ENCODE measurements around the gene IFI6.
"Not testable (repeated sequence)": the region's sequence is repeated elsewhere in the genome, so short reads cannot be mapped to it uniquely, and the experiment has no call there.

Gene IFI6

GRCh38 chr1:27619782-27620438 is 52.1 kb downstream of the IFI6 start:
- not testable (repeated sequence) for H2BK15ac ChIP-seq (ENCODE audit: low read length); H2BK120ac ChIP-seq (ENCODE audit: low read depth, low read length); H3K4me2 ChIP-seq (ENCODE audit: insufficient read depth, low read length, poor library complexity, severe bottlenecking); H3K4me1 ChIP-seq (ENCODE audit: control insufficient read depth in 2 of 2, insufficient read depth in 1 of 2, low read depth in 1 of 2, low read length in 2 of 2); H3K14ac ChIP-seq (ENCODE audit: low read length); H3K4me3 ChIP-seq (ENCODE audit: low read length in 2 of 2); H3K18ac ChIP-seq (ENCODE audit: low read length); H3K23ac ChIP-seq (ENCODE audit: low read depth, low read length, poor library complexity); H3K4ac ChIP-seq (ENCODE audit: low read length); DNase-seq (ENCODE audit: low spot score); H3K9me3 ChIP-seq (replicated peaks in 1 of 2; ENCODE audit: control insufficient read depth in 2 of 2, insufficient read depth in 1 of 2, low read depth in 1 of 2, low read length in 2 of 2); H2AFZ ChIP-seq (ENCODE audit: low read length); H4K8ac ChIP-seq (ENCODE audit: low read depth, low read length); H2BK5ac ChIP-seq (ENCODE audit: low read length); H3K27ac ChIP-seq (replicated peaks; ENCODE audit: low read length); H2AK5ac ChIP-seq (ENCODE audit: low read depth, low read length); H3K9ac ChIP-seq (ENCODE audit: low read depth, low read length, poor library complexity); H3K36me3 ChIP-seq (replicated peaks in 1 of 2; ENCODE audit: control insufficient read depth in 2 of 2, insufficient read depth in 2 of 2, low read length in 2 of 2); H2BK12ac ChIP-seq (ENCODE audit: low read length); H3K79me1 ChIP-seq (ENCODE audit: low read depth, low read length); H4K91ac ChIP-seq (ENCODE audit: low read depth, low read length, poor library complexity)
- H3K27me3 ChIP-seq (ENCODE audit: control insufficient read depth in 3 of 3, insufficient read depth in 3 of 3, low read depth in 1 of 3, low read length in 3 of 3) = peaks cover 0 to 11% (median 0%) of the 10 kb centered on the region in 3 experiments
- WGBS, 2 donors (ENCODE audit: extremely low coverage in 2 of 2, insufficient read length in 2 of 2, insufficient replicate concordance in 1 of 2) = no CpG with 5 or more reads among the region's 7 CpGs

- Histone ChIP-seq H2BK15ac (ENCODE audit: low read length) (no peak overlapping the region), H3K27me3 (ENCODE audit: control insufficient read depth in 3 of 3, insufficient read depth in 3 of 3, low read depth in 1 of 3, low read length in 3 of 3) (peaks cover 0 to 20% (median 0%) of the 10 kb centered on the region in 3 experiments), H3K4me2 (ENCODE audit: insufficient read depth, low read length, poor library complexity, severe bottlenecking) (no peak overlapping the region), H3K9me3 (replicated peaks in 1 of 2; ENCODE audit: control insufficient read depth in 2 of 2, insufficient read depth in 1 of 2, low read depth in 1 of 2, low read length in 2 of 2) (no peaks in the 10 kb centered on the region), H2BK5ac (ENCODE audit: low read length) (no peak overlapping the region), H3K23ac (ENCODE audit: low read depth, low read length, poor library complexity) (no peak overlapping the region), H4K8ac (ENCODE audit: low read depth, low read length) (no peak overlapping the region), H3K14ac (ENCODE audit: low read length) (no peak overlapping the region), H2AFZ (ENCODE audit: low read length) (peak overlapping the region; percentile 32), H2AK5ac (ENCODE audit: low read depth, low read length) (no peak overlapping the region), H3K4me1 (ENCODE audit: control insufficient read depth in 2 of 2, insufficient read depth in 1 of 2, low read depth in 1 of 2, low read length in 2 of 2) (peaks cover 2 to 8% of the 10 kb centered on the region in 2 donors), H3K9ac (ENCODE audit: low read depth, low read length, poor library complexity) (no peak overlapping the region), H3K27ac (replicated peaks; ENCODE audit: low read length) (no peak overlapping the region), H3K36me3 (replicated peaks in 1 of 2; ENCODE audit: control insufficient read depth in 2 of 2, insufficient read depth in 2 of 2, low read length in 2 of 2) (no peaks in the 10 kb centered on the region), H2BK120ac (ENCODE audit: low read depth, low read length) (no peak overlapping the region), H3K79me1 (ENCODE audit: low read depth, low read length) (no peaks in the 10 kb centered on the region), H3K18ac (ENCODE audit: low read length) (no peak overlapping the region), H3K4ac (ENCODE audit: low read length) (no peak overlapping the region), H4K91ac (ENCODE audit: low read depth, low read length, poor library complexity) (no peak overlapping the region), H3K4me3 (ENCODE audit: low read length in 2 of 2) (no peak overlapping the region), H2BK12ac (ENCODE audit: low read length) (no peak overlapping the region)
- WGBS, 2 donors (ENCODE audit: extremely low coverage in 2 of 2, insufficient read length in 2 of 2, insufficient replicate concordance in 1 of 2) = no CpG with 5 or more reads among the region's 14 CpGs
- DNase-seq (ENCODE audit: low spot score) = no peak
Measured at GRCh38 chr1:27618341-27619082, 53.5 kb downstream of the IFI6 start.

- Histone ChIP-seq H3K4ac (ENCODE audit: low read length) (no peak overlapping the region), H3K9ac (ENCODE audit: low read depth, low read length, poor library complexity) (no peak overlapping the region)
- WGBS, 2 donors (ENCODE audit: extremely low coverage in 2 of 2, insufficient read length in 2 of 2, insufficient replicate concordance in 1 of 2) = no CpG with 5 or more reads among the region's 2 CpGs
Measured at GRCh38 chr1:27617420-27617819, 54.6 kb downstream of the IFI6 start.

GRCh38 chr1:27616441-27616840 is 55.6 kb downstream of the IFI6 start:
- no CpG with 5 or more reads among the region's 2 CpGs for WGBS, 2 donors (ENCODE audit: extremely low coverage in 2 of 2, insufficient read length in 2 of 2, insufficient replicate concordance in 1 of 2)
- peak overlapping the region; percentile 74 for H3K23ac ChIP-seq (ENCODE audit: low read depth, low read length, poor library complexity)
- H2BK15ac ChIP-seq (ENCODE audit: low read length) = no peak overlapping the region
- no peak overlapping the region for H3K4me3 ChIP-seq (ENCODE audit: low read length in 2 of 2)
- no peak overlapping the region for H3K4me2 ChIP-seq (ENCODE audit: insufficient read depth, low read length, poor library complexity, severe bottlenecking)
- no peak overlapping the region for H2AFZ ChIP-seq (ENCODE audit: low read length)
- no peaks in the 10 kb centered on the region for H3K36me3 ChIP-seq (replicated peaks in 1 of 2; ENCODE audit: control insufficient read depth in 2 of 2, insufficient read depth in 2 of 2, low read length in 2 of 2)
- DNase-seq (ENCODE audit: low spot score) = no peak
- peaks cover 0 to 20% (median 0%) of the 10 kb centered on the region in 3 experiments for H3K27me3 ChIP-seq (ENCODE audit: control insufficient read depth in 3 of 3, insufficient read depth in 3 of 3, low read depth in 1 of 3, low read length in 3 of 3)
- H3K27ac ChIP-seq (replicated peaks; ENCODE audit: low read length) = no peak overlapping the region
- no peaks in the 10 kb centered on the region for H3K79me1 ChIP-seq (ENCODE audit: low read depth, low read length)
- H3K14ac ChIP-seq (ENCODE audit: low read length) = peak overlapping the region; percentile 85
- H3K4me1 ChIP-seq (ENCODE audit: control insufficient read depth in 2 of 2, insufficient read depth in 1 of 2, low read depth in 1 of 2, low read length in 2 of 2) = peaks cover 2 to 8% of the 10 kb centered on the region in 2 donors
- H2BK12ac ChIP-seq (ENCODE audit: low read length) = no peak overlapping the region
- no peak overlapping the region for H2AK5ac ChIP-seq (ENCODE audit: low read depth, low read length)
- H4K91ac ChIP-seq (ENCODE audit: low read depth, low read length, poor library complexity) = no peak overlapping the region
- H3K4ac ChIP-seq (ENCODE audit: low read length) = no peak overlapping the region
- H3K9me3 ChIP-seq (replicated peaks in 1 of 2; ENCODE audit: control insufficient read depth in 2 of 2, insufficient read depth in 1 of 2, low read depth in 1 of 2, low read length in 2 of 2) = no peaks in the 10 kb centered on the region
- no peak overlapping the region for H2BK5ac ChIP-seq (ENCODE audit: low read length)
- no peak overlapping the region for H3K9ac ChIP-seq (ENCODE audit: low read depth, low read length, poor library complexity)
- no peak overlapping the region for H2BK120ac ChIP-seq (ENCODE audit: low read depth, low read length)
- no peak overlapping the region for H4K8ac ChIP-seq (ENCODE audit: low read depth, low read length)
- no peak overlapping the region for H3K18ac ChIP-seq (ENCODE audit: low read length)

More at GRCh38 chr1:27617420-27617819, 54.6 kb downstream of the IFI6 start:
- H4K91ac ChIP-seq (ENCODE audit: low read depth, low read length, poor library complexity) = no peak overlapping the region
- H2BK5ac ChIP-seq (ENCODE audit: low read length) = no peak overlapping the region
- H3K27ac ChIP-seq (replicated peaks; ENCODE audit: low read length) = no peak overlapping the region
- DNase-seq (ENCODE audit: low spot score) = no peak
- no peaks in the 10 kb centered on the region for H3K9me3 ChIP-seq (replicated peaks in 1 of 2; ENCODE audit: control insufficient read depth in 2 of 2, insufficient read depth in 1 of 2, low read depth in 1 of 2, low read length in 2 of 2)
- H3K14ac ChIP-seq (ENCODE audit: low read length) = no peak overlapping the region
- no peak overlapping the region for H2BK120ac ChIP-seq (ENCODE audit: low read depth, low read length)
- H3K18ac ChIP-seq (ENCODE audit: low read length) = no peak overlapping the region
- peaks cover 0 to 20% (median 0%) of the 10 kb centered on the region in 3 experiments for H3K27me3 ChIP-seq (ENCODE audit: control insufficient read depth in 3 of 3, insufficient read depth in 3 of 3, low read depth in 1 of 3, low read length in 3 of 3)
- H3K4me3 ChIP-seq (ENCODE audit: low read length in 2 of 2) = no peak overlapping the region
- no peak overlapping the region for H2BK15ac ChIP-seq (ENCODE audit: low read length)
- no peak overlapping the region for H4K8ac ChIP-seq (ENCODE audit: low read depth, low read length)
- H2AFZ ChIP-seq (ENCODE audit: low read length) = peak overlapping the region; percentile 10
- no peaks in the 10 kb centered on the region for H3K36me3 ChIP-seq (replicated peaks in 1 of 2; ENCODE audit: control insufficient read depth in 2 of 2, insufficient read depth in 2 of 2, low read length in 2 of 2)
- H2AK5ac ChIP-seq (ENCODE audit: low read depth, low read length) = no peak overlapping the region
- no peak overlapping the region for H3K4me2 ChIP-seq (ENCODE audit: insufficient read depth, low read length, poor library complexity, severe bottlenecking)
- no peak overlapping the region for H2BK12ac ChIP-seq (ENCODE audit: low read length)
- peaks cover 2 to 8% of the 10 kb centered on the region in 2 donors for H3K4me1 ChIP-seq (ENCODE audit: control insufficient read depth in 2 of 2, insufficient read depth in 1 of 2, low read depth in 1 of 2, low read length in 2 of 2)
- no peaks in the 10 kb centered on the region for H3K79me1 ChIP-seq (ENCODE audit: low read depth, low read length)
- H3K23ac ChIP-seq (ENCODE audit: low read depth, low read length, poor library complexity) = no peak overlapping the region

Measured in neuronal stem cell (in vitro differentiated cells).